Measurements from ENCODE around the gene ROBO1. TPM values are rescaled to one million over a fixed set of nuclear protein-coding genes. Genes with fewer than 3 reads are reported as not detected.

Gene ROBO1
- total and polyA plus RNA-seq, 2 donors from 2014 or later, result 2.1 to 22.1 TPM

DNA sequence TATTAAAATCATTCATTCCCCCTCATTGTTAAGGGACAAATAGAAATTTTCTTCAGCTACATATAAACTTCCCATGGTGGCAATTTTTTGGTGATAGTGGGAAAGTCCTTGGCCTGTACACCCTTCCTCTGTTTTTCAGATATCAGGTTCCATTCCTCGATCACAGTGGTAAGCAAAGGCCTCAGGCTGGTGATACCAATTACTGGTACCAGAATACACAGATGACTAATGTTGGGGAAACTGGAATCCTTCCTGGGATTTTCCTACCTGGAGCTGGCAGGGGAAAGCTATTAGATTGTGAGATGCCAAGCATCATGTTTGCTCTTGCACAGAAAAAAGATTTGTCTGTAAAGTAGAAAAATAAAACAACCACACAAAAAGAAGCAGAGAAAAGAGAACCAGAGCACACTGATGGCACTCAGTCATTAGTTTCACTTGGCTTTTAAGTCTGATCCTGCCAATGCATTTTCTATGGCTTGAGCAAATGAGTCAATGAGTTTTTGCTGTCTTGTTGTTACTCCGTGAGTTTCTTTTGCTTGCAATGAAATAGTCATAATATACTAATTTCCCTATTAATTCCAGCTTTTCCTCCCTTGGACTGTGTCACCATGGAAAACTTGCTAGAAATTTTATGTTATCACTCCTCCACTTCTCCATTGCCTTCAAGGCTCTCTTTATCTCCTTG, 795.0 kb downstream of the ROBO1 start:
- Histone ChIP-seq H3K9me3 (ENCODE audit: control insufficient read depth in 2 of 3, insufficient read depth in 1 of 3, low read length in 3 of 3) (no peaks in the 10 kb centered on the region), H3K36me3 (ENCODE audit: control insufficient read depth in 2 of 3, insufficient read depth in 3 of 3, low read length in 3 of 3) (no peaks in the 10 kb centered on the region), H3K9ac (ENCODE audit: low read length in 3 of 3) (no peak overlapping the region), H3K4me1 (ENCODE audit: control insufficient read depth in 2 of 3, insufficient read depth in 2 of 3, low read depth in 1 of 3, low read length in 3 of 3) (no peaks in the 10 kb centered on the region), H3K27ac (ENCODE audit: low read depth in 2 of 2, low read length in 2 of 2) (no peak overlapping the region), H3K27me3 (ENCODE audit: control insufficient read depth, insufficient read depth, low read length) (no peaks in the 10 kb centered on the region), H3K4me3 (ENCODE audit: low read length in 3 of 3) (no peak overlapping the region)
- DNase-seq, result no peak
- intact Hi-C loops (cut with DNase I), result no loop called here
- TF ChIP-seq, protein P1, sequence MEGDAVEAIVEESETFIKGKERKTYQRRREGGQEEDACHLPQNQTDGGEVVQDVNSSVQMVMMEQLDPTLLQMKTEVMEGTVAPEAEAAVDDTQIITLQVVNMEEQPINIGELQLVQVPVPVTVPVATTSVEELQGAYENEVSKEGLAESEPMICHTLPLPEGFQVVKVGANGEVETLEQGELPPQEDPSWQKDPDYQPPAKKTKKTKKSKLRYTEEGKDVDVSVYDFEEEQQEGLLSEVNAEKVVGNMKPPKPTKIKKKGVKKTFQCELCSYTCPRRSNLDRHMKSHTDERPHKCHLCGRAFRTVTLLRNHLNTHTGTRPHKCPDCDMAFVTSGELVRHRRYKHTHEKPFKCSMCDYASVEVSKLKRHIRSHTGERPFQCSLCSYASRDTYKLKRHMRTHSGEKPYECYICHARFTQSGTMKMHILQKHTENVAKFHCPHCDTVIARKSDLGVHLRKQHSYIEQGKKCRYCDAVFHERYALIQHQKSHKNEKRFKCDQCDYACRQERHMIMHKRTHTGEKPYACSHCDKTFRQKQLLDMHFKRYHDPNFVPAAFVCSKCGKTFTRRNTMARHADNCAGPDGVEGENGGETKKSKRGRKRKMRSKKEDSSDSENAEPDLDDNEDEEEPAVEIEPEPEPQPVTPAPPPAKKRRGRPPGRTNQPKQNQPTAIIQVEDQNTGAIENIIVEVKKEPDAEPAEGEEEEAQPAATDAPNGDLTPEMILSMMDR (IDR thresholded peaks at IDR 0.05; ENCODE audit: borderline replicate concordance, extremely low read depth, insufficient read depth), result no peak
- no peak for FAIRE-seq

DNA sequence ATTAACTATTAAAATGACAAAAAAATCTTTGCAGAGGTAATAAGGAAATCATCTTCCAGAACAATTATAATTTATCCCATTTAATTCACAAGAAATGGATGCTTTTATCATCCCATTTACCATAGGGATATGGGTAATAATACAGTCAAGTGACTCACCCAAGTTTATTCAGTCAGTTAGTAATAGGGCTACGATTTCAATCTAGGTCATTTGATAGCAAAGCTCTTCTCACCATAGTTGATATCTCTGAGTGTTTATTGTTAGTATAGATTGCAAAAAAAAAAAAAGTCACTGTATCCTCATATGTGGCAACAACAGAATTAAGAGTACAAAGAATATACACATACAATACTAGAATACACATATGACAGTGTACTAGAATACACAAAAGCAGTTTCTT, 797.1 kb downstream of the ROBO1 start:
- TF ChIP-seq, protein P1 (IDR thresholded peaks at IDR 0.05; ENCODE audit: borderline replicate concordance, extremely low read depth, insufficient read depth), result no peak
- Histone ChIP-seq H3K27ac (ENCODE audit: low read depth in 2 of 2, low read length in 2 of 2) (no peak overlapping the region), H3K27me3 (ENCODE audit: control insufficient read depth, insufficient read depth, low read length) (no peaks in the 10 kb centered on the region), H3K4me3 (ENCODE audit: low read length in 3 of 3) (no peak overlapping the region), H3K4me1 (ENCODE audit: control insufficient read depth in 2 of 3, insufficient read depth in 2 of 3, low read depth in 1 of 3, low read length in 3 of 3) (no peaks in the 10 kb centered on the region), H3K36me3 (ENCODE audit: control insufficient read depth in 2 of 3, insufficient read depth in 3 of 3, low read length in 3 of 3) (no peaks in the 10 kb centered on the region), H3K9me3 (ENCODE audit: control insufficient read depth in 2 of 3, insufficient read depth in 1 of 3, low read length in 3 of 3) (no peaks in the 10 kb centered on the region), H3K9ac (ENCODE audit: low read length in 3 of 3) (no peak overlapping the region)
- DNase-seq (no peak), FAIRE-seq (no peak)
- intact Hi-C loops (cut with DNase I), result no loop called here

DNA sequence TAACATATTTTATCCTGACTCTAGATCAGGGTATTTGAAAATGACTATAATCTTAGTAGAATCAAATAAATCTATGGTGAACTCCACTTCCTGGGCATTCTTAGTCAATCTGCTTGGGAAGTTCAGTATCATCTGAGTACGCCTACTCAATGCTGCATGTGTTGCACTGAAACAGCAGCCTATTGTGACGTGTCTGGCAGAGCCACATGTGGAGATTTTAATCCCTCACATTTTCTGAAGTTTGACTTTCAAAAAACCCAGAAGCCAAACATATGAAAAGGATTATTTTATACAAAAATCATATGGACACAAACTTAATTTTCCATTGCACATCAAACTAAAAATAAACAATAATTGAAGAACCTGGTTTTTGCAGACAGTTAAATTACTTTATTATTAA, 798.3 kb downstream of the ROBO1 start:
- Histone ChIP-seq H3K36me3 (ENCODE audit: control insufficient read depth in 2 of 3, insufficient read depth in 3 of 3, low read length in 3 of 3) (no peaks in the 10 kb centered on the region), H3K9ac (ENCODE audit: low read length in 3 of 3) (no peak overlapping the region), H3K27ac (ENCODE audit: low read depth in 2 of 2, low read length in 2 of 2) (no peak overlapping the region), H3K4me1 (ENCODE audit: control insufficient read depth in 2 of 3, insufficient read depth in 2 of 3, low read depth in 1 of 3, low read length in 3 of 3) (no peaks in the 10 kb centered on the region), H3K27me3 (ENCODE audit: control insufficient read depth, insufficient read depth, low read length) (no peaks in the 10 kb centered on the region), H3K4me3 (ENCODE audit: low read length in 3 of 3) (no peak overlapping the region), H3K9me3 (ENCODE audit: control insufficient read depth in 2 of 3, insufficient read depth in 1 of 3, low read length in 3 of 3) (no peaks in the 10 kb centered on the region)
- FAIRE-seq (no peak), DNase-seq (no peak)
- intact Hi-C loops (cut with DNase I), result no loop called here
- TF ChIP-seq, protein P1 (IDR thresholded peaks at IDR 0.05; ENCODE audit: borderline replicate concordance, extremely low read depth, insufficient read depth), result no peak

DNA sequence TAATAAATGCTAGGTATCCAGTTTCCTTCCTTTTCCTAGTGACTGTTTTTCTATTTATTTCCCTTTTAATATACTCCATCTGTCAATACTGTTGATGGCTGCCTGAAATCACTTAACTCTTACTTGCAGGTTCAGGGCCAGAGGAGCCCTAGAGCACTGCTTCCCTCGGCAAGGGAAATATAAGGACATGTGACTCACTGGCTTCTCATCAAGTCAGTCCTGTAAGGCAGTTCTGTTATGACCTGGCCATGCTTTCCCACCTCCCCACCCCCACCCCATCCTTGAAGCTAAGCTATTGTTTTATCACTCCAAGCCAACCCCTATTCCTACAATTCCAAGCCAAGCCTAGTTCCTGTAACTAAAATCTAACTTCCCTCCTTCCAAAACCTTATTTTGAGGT, 800.7 kb downstream of the ROBO1 start:
- FAIRE-seq (no peak), DNase-seq (no peak)
- no peak overlapping the region for H3K4me3 ChIP-seq (ENCODE audit: low read length in 3 of 3)
- H3K36me3 ChIP-seq (ENCODE audit: control insufficient read depth in 2 of 3, insufficient read depth in 3 of 3, low read length in 3 of 3), result no peaks in the 10 kb centered on the region
- no peaks in the 10 kb centered on the region for H3K9me3 ChIP-seq (ENCODE audit: control insufficient read depth in 2 of 3, insufficient read depth in 1 of 3, low read length in 3 of 3)
- H3K9ac ChIP-seq (ENCODE audit: low read length in 3 of 3), result no peak overlapping the region
- TF ChIP-seq, protein P1 (IDR thresholded peaks at IDR 0.05; ENCODE audit: borderline replicate concordance, extremely low read depth, insufficient read depth), result no peak
- H3K4me1 ChIP-seq (ENCODE audit: control insufficient read depth in 2 of 3, insufficient read depth in 2 of 3, low read depth in 1 of 3, low read length in 3 of 3), result no peaks in the 10 kb centered on the region
- intact Hi-C loops (cut with DNase I), result no loop called here
- no peak overlapping the region for H3K27ac ChIP-seq (ENCODE audit: low read depth in 2 of 2, low read length in 2 of 2)
- H3K27me3 ChIP-seq (ENCODE audit: control insufficient read depth, insufficient read depth, low read length), result no peaks in the 10 kb centered on the region

All from kidney (tissue), 14 donors.